Measurements from ENCODE around the gene RNU6-8.

RNU6-8 gene

GRCh38 chr14:32203928-32204357 lies 874 bp upstream of the RNU6-8 start:
- DNase-seq = peak in 1 of 2 experiments; percentile 61

GRCh38 chr14:32202491-32202997 lies 525 bp downstream of the RNU6-8 start:
- DNase-seq = peak in 1 of 2 experiments; percentile 69

GRCh38 chr14:32201816-32202490 lies 1.1 kb downstream of the RNU6-8 start, which contains the start of gene RNU6-7:
TSS of gene RNU6-7 (plus strand) at chr14:32202045.
- peak in 1 of 2 experiments; percentile 68 for DNase-seq

GRCh38 chr14:32201193-32201815 lies 1.8 kb downstream of the RNU6-8 start:
- DNase-seq = peak; percentile 80 to 84

GRCh38 chr14:32200368-32201192 lies 2.5 kb downstream of the RNU6-8 start:
- DNase-seq = no peak

- DNase-seq = no peak
These were observed 5.2 kb downstream of the RNU6-8 start for GRCh38 chr14:32197919-32198318.

GRCh38 chr14:32195636-32196035 lies 7.4 kb downstream of the RNU6-8 start:
- no peak for DNase-seq

- no peak for DNase-seq
These were observed 9.5 kb downstream of the RNU6-8 start for GRCh38 chr14:32193532-32193931.

GRCh38 chr14:32192712-32193373 lies 10.2 kb downstream of the RNU6-8 start:
- DNase-seq = no peak

- no peak for DNase-seq
These were observed 12.4 kb downstream of the RNU6-8 start for GRCh38 chr14:32190673-32191072.

GRCh38 chr14:32189811-32190210 lies 13.3 kb downstream of the RNU6-8 start:
- no peak for DNase-seq

GRCh38 chr14:32186248-32186647 lies 16.8 kb downstream of the RNU6-8 start:
- no peak for DNase-seq

GRCh38 chr14:32185097-32185496 lies 18.0 kb downstream of the RNU6-8 start:
- no peak for DNase-seq

GRCh38 chr14:32183151-32184058 lies 19.7 kb downstream of the RNU6-8 start:
- DNase-seq = no peak

- no peak for DNase-seq
These were observed 31.6 kb downstream of the RNU6-8 start for GRCh38 chr14:32171469-32171868.

GRCh38 chr14:32169191-32169590 lies 33.9 kb downstream of the RNU6-8 start:
- DNase-seq = no peak

- DNase-seq = no peak
These were observed 35.2 kb downstream of the RNU6-8 start for GRCh38 chr14:32167907-32168306.

GRCh38 chr14:32166924-32167323 lies 36.1 kb downstream of the RNU6-8 start:
- no peak for DNase-seq

- DNase-seq = no peak
These were observed 37.0 kb downstream of the RNU6-8 start for GRCh38 chr14:32166029-32166428.

Measured in NCI-H187 (cell line).